ENCODE data around the gene MBTPS1. TPM values are rescaled to one million over a fixed set of nuclear protein-coding genes. Genes with fewer than 3 reads are reported as not detected.

The MBTPS1 gene
- total and polyA plus RNA-seq, 9 of the 15 experiments (the other 6 are each of a cell fraction or from before 2014, with no cell fraction given): 2.8 to 57.6 (median 43.8) TPM

- no TSS peak for BruUV-seq (replicated peaks)
- H3K4me1 ChIP-seq (replicated peaks in 1 of 2; ENCODE audit: control insufficient read depth in 2 of 2, insufficient read depth in 2 of 2, low read length in 2 of 2): peaks cover 0 to 4% of the 10 kb centered on the region in 2 experiments; a peak in 1 of 5 replicates
- H3K4me3 ChIP-seq: no peak overlapping the region
- ChIA-PET CTCF (ENCODE audit: low intra/inter-chr PET ratio) (no interaction called here), POLR2A (interaction anchor here (0.5 to 1.6 kb wide), 5 partner anchors 9 to 111 kb away, joined by 3 to 6 read pairs (median 3); no protein-coding TSS in a partner anchor)
- peaks cover 57 to 65% of the 10 kb centered on the region in 2 experiments for H3K27me3 ChIP-seq (ENCODE audit: control insufficient read depth in 2 of 2, insufficient read depth in 2 of 2, low read length in 2 of 2)
- ATAC-seq: no peak; the same call in 2 of the 3 replicates
- no peak for FAIRE-seq
- H3K4me2 ChIP-seq (ENCODE audit: insufficient read depth, low read length): no peak overlapping the region
- H3K27ac ChIP-seq (ENCODE audit: extremely low read depth, low read depth, low read length): no peak overlapping the region
- H3K79me2 ChIP-seq (ENCODE audit: control insufficient read depth, insufficient read depth, low read length): no peaks in the 10 kb centered on the region
- H3K9me3 ChIP-seq (replicated peaks; ENCODE audit: control insufficient read depth, insufficient read depth, low read depth, low read length): no peaks in the 10 kb centered on the region
- intact Hi-C loops (cut with micrococcal nuclease): no loop called here
- WGBS (ENCODE audit: insufficient coverage, low coverage, missing lambda C conversion rate): 3% methylated on average over 10 of the region's 10 CpGs
- no peak overlapping the region for H2AFZ ChIP-seq (ENCODE audit: low read depth, low read length)
- in situ Hi-C loops (cut with MboI): no loop called here
- DNase-seq (ENCODE audit: extremely low read depth in 1 of 4, low spot score in 3 of 4): no peak
- no peak overlapping the region for H3K9ac ChIP-seq (ENCODE audit: insufficient read depth in 1 of 2, low read depth in 2 of 2, low read length in 2 of 2)
- no peak for TF ChIP-seq BCOR (IDR thresholded peaks at IDR 0.05)
- no peak for TF ChIP-seq HDAC6 (IDR thresholded peaks at IDR 0.05; ENCODE audit: low read depth, low read length)
- no peak for TF ChIP-seq ZBED1 (IDR thresholded peaks at IDR 0.05)
- no peak for TF ChIP-seq CBX8 (IDR thresholded peaks at IDR 0.05; ENCODE audit: borderline replicate concordance, extremely low read depth, low read depth, low read length, poor library complexity, severe bottlenecking)
- no peak for TF ChIP-seq NR0B1 (IDR thresholded peaks at IDR 0.05; ENCODE audit: partially characterized antibody)
- no peak for TF ChIP-seq ATF7 (IDR thresholded peaks at IDR 0.05)
- no peak for TF ChIP-seq TEAD2 (tag; IDR thresholded peaks at IDR 0.05)
- no peak for TF ChIP-seq SAP30 (IDR thresholded peaks at IDR 0.05; ENCODE audit: borderline replicate concordance, insufficient read depth, low read depth, low read length, poor library complexity, severe bottlenecking)
- no peak for TF ChIP-seq HNRNPK (IDR thresholded peaks at IDR 0.05; ENCODE audit: low read depth, low read length, poor library complexity, severe bottlenecking)
- TF ChIP-seq ARID4B (CRISPR knock-in tag; IDR thresholded peaks at IDR 0.05): no peak
- no peak for TF ChIP-seq CREBBP (IDR thresholded peaks at IDR 0.05; ENCODE audit: low read depth, low read length)
- no peaks in the 10 kb centered on the region for H3K36me3 ChIP-seq (ENCODE audit: control insufficient read depth, insufficient read depth, low read length)
- no peaks in the 10 kb centered on the region for H3K9me1 ChIP-seq (ENCODE audit: control insufficient read depth, insufficient read depth, low read length)
- no peaks in the 10 kb centered on the region for H4K20me1 ChIP-seq (replicated peaks; ENCODE audit: control insufficient read depth, insufficient read depth, low read length)
These were observed 44.3 kb upstream of the MBTPS1 start for GRCh38 chr16:84161037-84161436.
